Activated CD4-positive, alpha-beta memory T cell treated with anti-CD3 and anti-CD28 coated beads, Interleukin-2, amount 10 ng/mL, durations not matched to agents 7 days and 5 days (primary cell): ENCODE measurements around the gene WIPF3. TPM values are rescaled to one million over a fixed set of nuclear protein-coding genes. Genes with fewer than 3 reads are reported as not detected.

Source experiments
- CTCF ChIA-PET: fragments of 350-600 bp; sonication (Branson Sonifier 250); formaldehyde crosslinking; loops from one replicate; lab custom pipeline; 2021; ENCODE audit warnings: antibody characterized with exemption, inconsistent platforms; lab: Charles Lee
- POLR2A ChIA-PET: fragments of 350-600 bp; sonication (Branson Sonifier 250); formaldehyde crosslinking; loops from one replicate; lab custom pipeline; 2021; ENCODE audit warnings: antibody characterized with exemption; lab: Charles Lee
- DNase-seq: peaks from one replicate; pipeline ENCODE4 v3.0.0-alpha.2; 2020
- H3K27ac Mint-ChIP-seq: one replicate; pipeline ENCODE4 v1.8.0; 2021; ENCODE audit warnings: mild to moderate bottlenecking, mixed read lengths
- H3K27me3 Mint-ChIP-seq: one replicate; pipeline ENCODE4 v1.8.0; 2021; ENCODE audit warnings: mixed read lengths
- H3K36me3 Mint-ChIP-seq: one replicate; pipeline ENCODE4 v1.8.0; 2021; ENCODE audit warnings: low read depth, mixed read lengths
- H3K4me1 Mint-ChIP-seq: one replicate; pipeline ENCODE4 v1.8.0; 2021; ENCODE audit warnings: mixed read lengths
- H3K4me3 Mint-ChIP-seq: one replicate; pipeline ENCODE4 v1.8.0; 2021; ENCODE audit warnings: mild to moderate bottlenecking, mixed read lengths
- H3K9me3 Mint-ChIP-seq: one replicate; pipeline ENCODE4 v1.8.0; 2021; ENCODE audit warnings: mixed read lengths
- total RNA-seq, 2 experiments: library from RNA; stranded (reverse); gene quantifications; one replicate each; pipeline ENCODE4 v1.2.3, GENCODE V29; 2021

WIPF3 gene
- total RNA-seq, 2 experiments from 2014 or later = not detected

GRCh38 chr7:29859524-29860185 lies 53.3 kb downstream of the WIPF3 start:
- H3K27me3 Mint-ChIP-seq = peaks cover 14% of the 10 kb centered on the region
- H3K27ac Mint-ChIP-seq = no peak overlapping the region
- no peaks in the 10 kb centered on the region for H3K9me3 Mint-ChIP-seq
- H3K36me3 Mint-ChIP-seq = no peaks in the 10 kb centered on the region
- ChIA-PET CTCF (no interaction called here), POLR2A (no interaction called here)
- no peak overlapping the region for H3K4me3 Mint-ChIP-seq
- no peaks in the 10 kb centered on the region for H3K4me1 Mint-ChIP-seq
- DNase-seq = no peak

- H3K9me3 Mint-ChIP-seq = no peaks in the 10 kb centered on the region
- H3K4me3 Mint-ChIP-seq = no peak overlapping the region
- no peaks in the 10 kb centered on the region for H3K36me3 Mint-ChIP-seq
- H3K27ac Mint-ChIP-seq = no peak overlapping the region
- peaks cover 13% of the 10 kb centered on the region for H3K27me3 Mint-ChIP-seq
- no peaks in the 10 kb centered on the region for H3K4me1 Mint-ChIP-seq
- ChIA-PET POLR2A (no interaction called here), CTCF (no interaction called here)
- DNase-seq = no peak
These were observed 53.9 kb downstream of the WIPF3 start for GRCh38 chr7:29860186-29860585.

- ChIA-PET CTCF (no interaction called here), POLR2A (no interaction called here)
- H3K27ac Mint-ChIP-seq = no peak overlapping the region
- no peaks in the 10 kb centered on the region for H3K9me3 Mint-ChIP-seq
- H3K27me3 Mint-ChIP-seq = peaks cover 9% of the 10 kb centered on the region
- no peak for DNase-seq
- H3K4me1 Mint-ChIP-seq = no peaks in the 10 kb centered on the region
- no peaks in the 10 kb centered on the region for H3K36me3 Mint-ChIP-seq
- H3K4me3 Mint-ChIP-seq = no peak overlapping the region
These were observed 55.6 kb downstream of the WIPF3 start for GRCh38 chr7:29861884-29862283.

- peaks cover 7% of the 10 kb centered on the region for H3K27me3 Mint-ChIP-seq
- no peaks in the 10 kb centered on the region for H3K36me3 Mint-ChIP-seq
- H3K4me1 Mint-ChIP-seq = no peaks in the 10 kb centered on the region
- H3K9me3 Mint-ChIP-seq = no peaks in the 10 kb centered on the region
- POLR2A ChIA-PET = interaction anchor here (0.6 kb wide), 1 partner anchor 397 kb away, joined by 3 read pairs; no protein-coding TSS in a partner anchor
- no peak for DNase-seq
- no peak overlapping the region for H3K4me3 Mint-ChIP-seq
- CTCF ChIA-PET = no interaction called here
- no peak overlapping the region for H3K27ac Mint-ChIP-seq
These were observed 58.3 kb downstream of the WIPF3 start for GRCh38 chr7:29864656-29865055.

GRCh38 chr7:29865526-29865925 lies 59.2 kb downstream of the WIPF3 start:
- ChIA-PET POLR2A (interaction anchor here (0.6 kb wide), 1 partner anchor 396 kb away, joined by 3 read pairs; no protein-coding TSS in a partner anchor), CTCF (no interaction called here)
- Mint-ChIP-seq H3K4me1 (no peaks in the 10 kb centered on the region), H3K27me3 (peaks cover 10% of the 10 kb centered on the region), H3K36me3 (no peaks in the 10 kb centered on the region), H3K27ac (no peak overlapping the region), H3K4me3 (no peak overlapping the region), H3K9me3 (no peaks in the 10 kb centered on the region)
- no peak for DNase-seq

- no peaks in the 10 kb centered on the region for H3K36me3 Mint-ChIP-seq
- H3K27me3 Mint-ChIP-seq = peaks cover 9% of the 10 kb centered on the region
- H3K4me3 Mint-ChIP-seq = no peak overlapping the region
- H3K4me1 Mint-ChIP-seq = no peaks in the 10 kb centered on the region
- CTCF ChIA-PET = no interaction called here
- POLR2A ChIA-PET = no interaction called here
- DNase-seq = no peak
- H3K9me3 Mint-ChIP-seq = no peaks in the 10 kb centered on the region
- H3K27ac Mint-ChIP-seq = no peak overlapping the region
These were observed 60.2 kb downstream of the WIPF3 start for GRCh38 chr7:29866490-29866930.

GRCh38 chr7:29871787-29872398 lies 65.6 kb downstream of the WIPF3 start:
- Mint-ChIP-seq H3K4me1 (no peaks in the 10 kb centered on the region), H3K27ac (no peak overlapping the region), H3K27me3 (peaks cover 14% of the 10 kb centered on the region), H3K9me3 (no peaks in the 10 kb centered on the region), H3K4me3 (no peak overlapping the region), H3K36me3 (no peaks in the 10 kb centered on the region)
- POLR2A ChIA-PET = no interaction called here
- CTCF ChIA-PET = no interaction called here
- no peak for DNase-seq

GRCh38 chr7:29873644-29874294 lies 67.5 kb downstream of the WIPF3 start:
- Mint-ChIP-seq H3K36me3 (no peaks in the 10 kb centered on the region), H3K27ac (no peak overlapping the region), H3K9me3 (no peaks in the 10 kb centered on the region), H3K27me3 (peaks cover 15% of the 10 kb centered on the region), H3K4me3 (no peak overlapping the region), H3K4me1 (no peaks in the 10 kb centered on the region)
- ChIA-PET POLR2A (no interaction called here), CTCF (no interaction called here)
- no peak for DNase-seq

GRCh38 chr7:29875741-29876140 lies 69.4 kb downstream of the WIPF3 start:
- H3K36me3 Mint-ChIP-seq = no peaks in the 10 kb centered on the region
- DNase-seq = no peak
- H3K27ac Mint-ChIP-seq = no peak overlapping the region
- no peaks in the 10 kb centered on the region for H3K9me3 Mint-ChIP-seq
- ChIA-PET POLR2A (no interaction called here), CTCF (interaction anchor here (0.6 kb wide), 1 partner anchor 277 kb away, joined by 3 read pairs; no protein-coding TSS in a partner anchor)
- H3K4me3 Mint-ChIP-seq = no peak overlapping the region
- H3K4me1 Mint-ChIP-seq = no peaks in the 10 kb centered on the region
- H3K27me3 Mint-ChIP-seq = peaks cover 12% of the 10 kb centered on the region

- Mint-ChIP-seq H3K27ac (no peak overlapping the region), H3K4me1 (no peaks in the 10 kb centered on the region), H3K9me3 (no peaks in the 10 kb centered on the region), H3K4me3 (no peak overlapping the region), H3K36me3 (no peaks in the 10 kb centered on the region), H3K27me3 (peaks cover 17% of the 10 kb centered on the region)
- ChIA-PET CTCF (interaction anchor here (2.1 kb wide), 1 partner anchor 185 kb away, joined by 12 read pairs; no protein-coding TSS in a partner anchor), POLR2A (no interaction called here)
- DNase-seq = no peak
These were observed 70.9 kb downstream of the WIPF3 start for GRCh38 chr7:29877196-29877595.

GRCh38 chr7:29878081-29878688 lies 71.9 kb downstream of the WIPF3 start:
- Mint-ChIP-seq H3K27ac (no peak overlapping the region), H3K9me3 (no peaks in the 10 kb centered on the region), H3K4me3 (no peak overlapping the region), H3K27me3 (peaks cover 19% of the 10 kb centered on the region), H3K36me3 (no peaks in the 10 kb centered on the region), H3K4me1 (no peaks in the 10 kb centered on the region)
- DNase-seq = no peak
- ChIA-PET CTCF (interaction anchor here (0.8 to 2.1 kb wide), 4 partner anchors 43 to 196 kb away, joined by 3 to 12 read pairs (median 6); no protein-coding TSS in a partner anchor), POLR2A (no interaction called here)

GRCh38 chr7:29879609-29880008 lies 73.3 kb downstream of the WIPF3 start:
- CTCF ChIA-PET = interaction anchor here (1.5 kb wide), 1 partner anchor 182 kb away, joined by 6 read pairs; no protein-coding TSS in a partner anchor
- H3K27ac Mint-ChIP-seq = no peak overlapping the region
- H3K27me3 Mint-ChIP-seq = peaks cover 26% of the 10 kb centered on the region
- no peaks in the 10 kb centered on the region for H3K36me3 Mint-ChIP-seq
- POLR2A ChIA-PET = no interaction called here
- no peaks in the 10 kb centered on the region for H3K9me3 Mint-ChIP-seq
- no peak overlapping the region for H3K4me3 Mint-ChIP-seq
- no peaks in the 10 kb centered on the region for H3K4me1 Mint-ChIP-seq
- DNase-seq = no peak

- CTCF ChIA-PET = no interaction called here
- H3K27ac Mint-ChIP-seq = no peak overlapping the region
These were observed 75.4 kb downstream of the WIPF3 start for GRCh38 chr7:29881724-29882123.

More at GRCh38 chr7:29881724-29882123, 75.4 kb downstream of the WIPF3 start:
- Mint-ChIP-seq H3K4me1 (no peaks in the 10 kb centered on the region), H3K36me3 (no peaks in the 10 kb centered on the region), H3K4me3 (no peak overlapping the region), H3K27me3 (peaks cover 28% of the 10 kb centered on the region), H3K9me3 (no peaks in the 10 kb centered on the region)
- POLR2A ChIA-PET = no interaction called here
- DNase-seq = no peak
